ENCODE measurements around the gene GPATCH2. TPM values are rescaled to one million over a fixed set of nuclear protein-coding genes. Genes with fewer than 3 reads are reported as not detected.
A peak's percentile ranks its signal among the peaks of the same experiment; 100 is the strongest.
"Not testable (repeated sequence)": the region's sequence is repeated elsewhere in the genome, so short reads cannot be mapped to it uniquely, and the experiment has no call there.

The GPATCH2 gene
- total and polyA plus RNA-seq, 12 donors: 2.3 to 10.6 (median 7.3) TPM

DNA sequence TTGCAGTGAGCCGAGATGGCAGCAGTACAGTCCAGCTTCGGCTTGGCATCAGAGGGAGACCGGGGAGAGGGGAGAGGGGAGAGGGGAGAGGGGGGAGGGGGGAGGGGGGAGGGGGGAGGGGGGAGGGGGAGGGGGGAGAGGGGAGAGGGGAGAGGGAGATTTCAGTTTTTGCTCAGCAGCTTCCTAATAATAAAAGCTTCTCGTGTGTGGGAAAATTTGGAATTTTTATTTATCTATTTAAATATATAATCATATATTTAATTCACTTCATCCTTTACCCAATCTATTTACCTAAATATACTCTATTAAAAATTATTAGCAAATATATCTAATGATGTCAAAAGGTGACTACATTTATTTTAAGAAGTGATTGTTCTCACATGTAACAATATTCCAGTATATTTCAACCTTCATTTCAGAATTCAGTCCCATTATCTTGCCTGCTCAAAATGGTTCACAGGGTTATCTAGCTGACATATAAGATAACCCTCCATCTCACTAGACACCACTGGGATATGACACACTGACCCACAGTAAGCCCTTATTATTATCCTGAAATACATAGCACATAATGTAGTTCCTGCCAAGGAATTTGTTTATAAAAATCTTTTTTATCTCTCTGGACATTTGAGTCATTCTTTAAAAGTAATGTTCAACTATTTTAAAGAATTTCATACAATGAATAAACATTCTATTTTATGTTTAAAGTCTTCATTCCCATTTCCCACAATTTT, 105.9 kb downstream of the GPATCH2 start:
- Histone ChIP-seq H3K27ac (peak overlapping the region in 1 of 10 donors; percentile 23), H3K27me3 (no peaks in the 10 kb centered on the region), H3K9me3 (peaks cover 0 to 8% (median 0%) of the 10 kb centered on the region in 11 donors), H3K4me3 (no peak overlapping the region), H3K36me3 (no peaks in the 10 kb centered on the region), H3K4me1 (peaks cover 0 to 29% (median 5%) of the 10 kb centered on the region in 9 donors)
- TF ChIP-seq, protein P1, sequence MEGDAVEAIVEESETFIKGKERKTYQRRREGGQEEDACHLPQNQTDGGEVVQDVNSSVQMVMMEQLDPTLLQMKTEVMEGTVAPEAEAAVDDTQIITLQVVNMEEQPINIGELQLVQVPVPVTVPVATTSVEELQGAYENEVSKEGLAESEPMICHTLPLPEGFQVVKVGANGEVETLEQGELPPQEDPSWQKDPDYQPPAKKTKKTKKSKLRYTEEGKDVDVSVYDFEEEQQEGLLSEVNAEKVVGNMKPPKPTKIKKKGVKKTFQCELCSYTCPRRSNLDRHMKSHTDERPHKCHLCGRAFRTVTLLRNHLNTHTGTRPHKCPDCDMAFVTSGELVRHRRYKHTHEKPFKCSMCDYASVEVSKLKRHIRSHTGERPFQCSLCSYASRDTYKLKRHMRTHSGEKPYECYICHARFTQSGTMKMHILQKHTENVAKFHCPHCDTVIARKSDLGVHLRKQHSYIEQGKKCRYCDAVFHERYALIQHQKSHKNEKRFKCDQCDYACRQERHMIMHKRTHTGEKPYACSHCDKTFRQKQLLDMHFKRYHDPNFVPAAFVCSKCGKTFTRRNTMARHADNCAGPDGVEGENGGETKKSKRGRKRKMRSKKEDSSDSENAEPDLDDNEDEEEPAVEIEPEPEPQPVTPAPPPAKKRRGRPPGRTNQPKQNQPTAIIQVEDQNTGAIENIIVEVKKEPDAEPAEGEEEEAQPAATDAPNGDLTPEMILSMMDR (IDR thresholded peaks at IDR 0.05): no peak
- peak in 3 of 8 donors; percentile 51 to 74 (median 57) for ATAC-seq
- DNase-seq: no peak
- intact Hi-C loops (cut with DNase I): loop anchor here in 2 of 10 donors (10.0 kb wide), 1 partner anchor 70 kb away; no protein-coding TSS in a partner anchor
- 56 to 61% methylated on average over 2 to 3 of the region's 4 CpGs for WGBS, 2 donors

- H3K4me3 ChIP-seq, H3K27ac ChIP-seq, DNase-seq, H3K36me3 ChIP-seq, H3K9me3 ChIP-seq, ATAC-seq, H3K27me3 ChIP-seq: not testable (repeated sequence)
- intact Hi-C loops (cut with DNase I): loop anchor here in 2 of 10 donors (10.0 kb wide), 1 partner anchor 69 kb away; no protein-coding TSS in a partner anchor
- 96 to 98% methylated on average over 8 to 10 of the region's 28 CpGs for WGBS, 2 donors
- H3K4me1 ChIP-seq: peaks cover 0 to 29% (median 5%) of the 10 kb centered on the region in 9 donors
Observed at GRCh38 chr1:217523921-217524320, 107.0 kb downstream of the GPATCH2 start.

DNA sequence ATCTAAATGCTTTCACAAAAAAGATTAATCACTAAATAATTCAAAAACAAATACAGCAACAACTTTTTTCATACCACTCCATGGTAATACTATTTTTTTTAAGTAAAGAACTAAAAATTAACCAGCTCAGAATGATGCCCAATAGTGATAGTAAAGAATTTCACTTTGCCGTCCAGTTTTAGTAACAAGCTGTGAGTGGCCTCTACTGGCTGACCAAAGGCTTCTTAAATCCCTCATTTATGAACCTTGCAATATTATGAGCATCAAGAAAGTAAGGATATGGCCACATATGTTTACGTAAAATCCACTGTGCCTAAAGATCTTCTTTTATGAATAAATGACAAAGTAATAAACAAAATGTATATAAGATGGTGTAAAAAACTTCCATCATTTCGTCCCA, 108.6 kb downstream of the GPATCH2 start:
- intact Hi-C loops (cut with DNase I): loop anchor here in 2 of 10 donors (10.0 kb wide), 1 partner anchor 67 kb away; no protein-coding TSS in a partner anchor
- peak in 5 of 8 donors; percentile 47 to 85 (median 78) for ATAC-seq
- H3K4me1 ChIP-seq: peaks cover 0 to 29% (median 5%) of the 10 kb centered on the region in 9 donors

DNA sequence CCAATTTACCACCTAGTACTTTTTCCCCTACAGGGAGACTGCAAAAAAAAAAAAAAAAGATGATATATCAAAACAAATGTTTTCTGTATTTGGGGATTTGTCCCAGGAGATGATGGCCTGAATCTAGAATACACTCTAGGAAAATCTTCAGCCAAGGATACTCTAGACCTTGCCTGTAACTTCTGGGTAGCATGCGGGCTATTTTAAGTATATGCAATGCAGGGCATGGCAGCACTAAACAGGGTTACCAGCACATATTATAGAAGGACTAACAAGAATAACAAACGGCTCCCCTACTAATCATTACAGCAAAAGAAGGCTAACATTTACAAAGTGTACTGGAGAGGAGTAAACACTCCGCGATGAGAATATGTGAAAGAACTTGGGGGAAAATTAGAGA, 109.6 kb downstream of the GPATCH2 start:
- TF ChIP-seq, protein P1 (IDR thresholded peaks at IDR 0.05): no peak
- Histone ChIP-seq H3K4me3 (no peak overlapping the region), H3K27ac (no peak overlapping the region), H3K36me3 (no peaks in the 10 kb centered on the region), H3K9me3 (no peaks in the 10 kb centered on the region), H3K4me1 (peaks cover 0 to 29% (median 3%) of the 10 kb centered on the region in 9 donors), H3K27me3 (no peaks in the 10 kb centered on the region)
- WGBS, 2 donors: 79 to 82% methylated on average over 4 of the region's 4 CpGs
- intact Hi-C loops (cut with DNase I): loop anchor here in 2 of 10 donors (10.0 kb wide), 1 partner anchor 67 kb away; no protein-coding TSS in a partner anchor
- no peak for DNase-seq
- peak in 6 of 8 donors; percentile 57 to 79 (median 69) for ATAC-seq

More for the DNA sequence above, 108.6 kb downstream of the GPATCH2 start:
- Histone ChIP-seq H3K9me3 (no peaks in the 10 kb centered on the region), H3K4me3 (no peak overlapping the region), H3K27me3 (no peaks in the 10 kb centered on the region), H3K36me3 (no peaks in the 10 kb centered on the region), H3K27ac (no peak overlapping the region)
- WGBS, 2 donors: 80 to 82% methylated on average over 3 of the region's 3 CpGs
- DNase-seq: no peak
- TF ChIP-seq, protein P1 (IDR thresholded peaks at IDR 0.05): peak in 5 of 9 donors; percentile 28 to 54 (median 42)

Measured in heart right ventricle (tissue), 16 donors.